H1 (cell line): Measurements from ENCODE around the gene EYA4.

Experiments used
- CEBPB ChIP-seq: IDR thresholded peaks from 2 replicates; pipeline ENCODE4 v1.6.1; 2012; ENCODE audit warnings: low read depth, low read length
- CREB1 ChIP-seq: IDR thresholded peaks from 2 replicates; pipeline ENCODE4 v1.6.1; 2012; ENCODE audit warnings: inconsistent platforms
- EP300 ChIP-seq, 2 experiments: IDR thresholded peaks; 1 replicate in 1 of 2; 2 replicates in 1 of 2; pipeline ENCODE4 v1.6.1; 2011 to 2012; ENCODE audit warnings: low read depth in 2 of 2, low read length in 2 of 2, mild to moderate bottlenecking in 2 of 2, borderline replicate concordance in 1 of 2, inconsistent platforms in 1 of 2, moderate library complexity in 1 of 2
- GABPA ChIP-seq: IDR thresholded peaks from 2 replicates; pipeline ENCODE4 v1.6.1; 2011; ENCODE audit warnings: mild to moderate bottlenecking, low read length, moderate library complexity, borderline replicate concordance; ENCODE audit not compliant: insufficient read depth
- GTF2F1 ChIP-seq: IDR thresholded peaks from 2 replicates; pipeline ENCODE4 v1.6.1; 2012; ENCODE audit warnings: low read depth, low read length, improper control_type of control experiment, borderline replicate concordance
- NRF1 ChIP-seq: IDR thresholded peaks from 2 replicates; pipeline ENCODE4 v1.6.1; 2011; ENCODE audit warnings: mild to moderate bottlenecking, low read depth, low read length, improper control_type of control experiment
- POLR2A ChIP-seq, 2 experiments: IDR thresholded peaks; 1 replicate in 1 of 2; 2 replicates in 1 of 2; pipeline ENCODE4 v1.6.1; 2011; ENCODE audit warnings: low read depth in 2 of 2, low read length in 2 of 2, mild to moderate bottlenecking in 2 of 2; ENCODE audit errors: control extremely low read depth in 1 of 2
- SRF ChIP-seq: IDR thresholded peaks from 2 replicates; pipeline ENCODE4 v1.6.1; 2011; ENCODE audit warnings: mild to moderate bottlenecking, low read depth, low read length, moderate library complexity
- TF ChIP-seq, protein P1 (sequence below): IDR thresholded peaks from 2 replicates; pipeline ENCODE4 v1.6.1; 2012; ENCODE audit warnings: inconsistent platforms
- TF ChIP-seq, protein P2 (sequence below), 3 experiments: IDR thresholded peaks; 1 replicate in 2 of 3; 2 replicates in 1 of 3; pipeline versions ENCODE4 v1.5.1 to v1.6.1; 2011; ENCODE audit warnings: low read length in 3 of 3, mild to moderate bottlenecking in 3 of 3, inconsistent platforms in 2 of 3, low read depth in 1 of 3, moderate library complexity in 1 of 3; ENCODE audit not compliant: insufficient read depth in 1 of 3; ENCODE audit errors: control extremely low read depth in 1 of 3

DNA sequence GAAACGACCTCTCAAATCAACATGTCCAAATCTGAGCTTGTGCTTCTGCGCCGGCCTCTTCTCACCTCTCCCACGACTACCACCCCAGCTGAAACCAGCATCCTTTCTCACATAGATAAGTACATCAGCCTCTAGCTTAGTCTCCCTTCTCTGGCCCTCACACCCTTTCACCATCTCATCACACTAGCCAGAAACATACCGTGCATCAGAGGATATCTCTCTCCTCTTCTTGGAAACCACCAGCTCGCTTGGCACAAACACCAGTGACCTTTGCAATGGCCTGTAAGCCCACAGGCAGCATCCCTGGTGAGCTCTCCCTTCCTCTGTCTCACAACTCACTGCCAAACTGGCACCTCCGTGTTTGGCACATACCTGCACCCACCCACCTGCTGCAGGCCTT lies 291.8 kb downstream of the EYA4 start:
- TF ChIP-seq GABPA (no peak), CREB1 (no peak), SRF (no peak), POLR2A (IDR thresholded peaks at IDR 0.05; ENCODE audit: control extremely low read depth in 1 of 2, low read depth in 2 of 2, low read length in 2 of 2) (no peak), CEBPB (no peak), NRF1 (no peak), EP300 (IDR thresholded peaks at IDR 0.05; ENCODE audit: borderline replicate concordance in 1 of 2, low read depth in 2 of 2, low read length in 2 of 2) (no peak), GTF2F1 (no peak)
- TF ChIP-seq, protein P1, sequence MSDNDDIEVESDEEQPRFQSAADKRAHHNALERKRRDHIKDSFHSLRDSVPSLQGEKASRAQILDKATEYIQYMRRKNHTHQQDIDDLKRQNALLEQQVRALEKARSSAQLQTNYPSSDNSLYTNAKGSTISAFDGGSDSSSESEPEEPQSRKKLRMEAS = no peak
- TF ChIP-seq, protein P2, sequence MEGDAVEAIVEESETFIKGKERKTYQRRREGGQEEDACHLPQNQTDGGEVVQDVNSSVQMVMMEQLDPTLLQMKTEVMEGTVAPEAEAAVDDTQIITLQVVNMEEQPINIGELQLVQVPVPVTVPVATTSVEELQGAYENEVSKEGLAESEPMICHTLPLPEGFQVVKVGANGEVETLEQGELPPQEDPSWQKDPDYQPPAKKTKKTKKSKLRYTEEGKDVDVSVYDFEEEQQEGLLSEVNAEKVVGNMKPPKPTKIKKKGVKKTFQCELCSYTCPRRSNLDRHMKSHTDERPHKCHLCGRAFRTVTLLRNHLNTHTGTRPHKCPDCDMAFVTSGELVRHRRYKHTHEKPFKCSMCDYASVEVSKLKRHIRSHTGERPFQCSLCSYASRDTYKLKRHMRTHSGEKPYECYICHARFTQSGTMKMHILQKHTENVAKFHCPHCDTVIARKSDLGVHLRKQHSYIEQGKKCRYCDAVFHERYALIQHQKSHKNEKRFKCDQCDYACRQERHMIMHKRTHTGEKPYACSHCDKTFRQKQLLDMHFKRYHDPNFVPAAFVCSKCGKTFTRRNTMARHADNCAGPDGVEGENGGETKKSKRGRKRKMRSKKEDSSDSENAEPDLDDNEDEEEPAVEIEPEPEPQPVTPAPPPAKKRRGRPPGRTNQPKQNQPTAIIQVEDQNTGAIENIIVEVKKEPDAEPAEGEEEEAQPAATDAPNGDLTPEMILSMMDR (IDR thresholded peaks at IDR 0.05; ENCODE audit: control extremely low read depth in 1 of 3, insufficient read depth in 1 of 3, low read depth in 1 of 3, low read length in 3 of 3) = no peak
